Type B pancreatic cell (in vitro differentiated cells): ENCODE data around the gene PHETA1. TPM values are rescaled to one million over a fixed set of nuclear protein-coding genes. Genes with fewer than 3 reads are reported as not detected.

ENCODE experiments used
- DNase-seq: peaks from one replicate; pipeline ENCODE4 v3.0.0; 2021; ENCODE audit warnings: mixed read lengths; ENCODE audit not compliant: unreplicated experiment; ENCODE audit errors: extremely low spot score
- H3K27ac Mint-ChIP-seq: 2 replicates; pipeline ENCODE4 v1.8.0; 2021; ENCODE audit warnings: mild to moderate bottlenecking, mixed read lengths
- H3K27me3 Mint-ChIP-seq: 2 replicates; pipeline ENCODE4 v1.8.0; 2021; ENCODE audit warnings: mixed read lengths
- H3K36me3 Mint-ChIP-seq: 2 replicates; pipeline ENCODE4 v1.8.0; 2021; ENCODE audit warnings: mixed read lengths
- H3K4me1 Mint-ChIP-seq: one replicate; pipeline ENCODE4 v1.8.0; 2021; ENCODE audit warnings: mixed read lengths; ENCODE audit not compliant: unreplicated experiment
- H3K4me3 Mint-ChIP-seq: 2 replicates; pipeline ENCODE4 v1.8.0; 2021; ENCODE audit warnings: mild to moderate bottlenecking, mixed read lengths
- H3K9me3 Mint-ChIP-seq: 2 replicates; pipeline ENCODE4 v1.8.0; 2021; ENCODE audit warnings: mixed read lengths
- total RNA-seq: library from RNA; stranded (reverse); gene quantifications from 2 replicates; pipeline ENCODE4 v1.2.1, GENCODE V29; 2021; ENCODE audit warnings: low replicate concordance
- TF ChIP-seq, protein P1 (sequence below): fragments of 200-600 bp; sonication (generic); conservative IDR thresholded peaks from 2 replicates; pipeline ENCODE4 v1.5.0; 2021; ENCODE audit warnings: antibody characterized with exemption, mild to moderate bottlenecking

The PHETA1 gene
- total RNA-seq, 1 donor from 2014 or later, result 25.5 TPM

DNA sequence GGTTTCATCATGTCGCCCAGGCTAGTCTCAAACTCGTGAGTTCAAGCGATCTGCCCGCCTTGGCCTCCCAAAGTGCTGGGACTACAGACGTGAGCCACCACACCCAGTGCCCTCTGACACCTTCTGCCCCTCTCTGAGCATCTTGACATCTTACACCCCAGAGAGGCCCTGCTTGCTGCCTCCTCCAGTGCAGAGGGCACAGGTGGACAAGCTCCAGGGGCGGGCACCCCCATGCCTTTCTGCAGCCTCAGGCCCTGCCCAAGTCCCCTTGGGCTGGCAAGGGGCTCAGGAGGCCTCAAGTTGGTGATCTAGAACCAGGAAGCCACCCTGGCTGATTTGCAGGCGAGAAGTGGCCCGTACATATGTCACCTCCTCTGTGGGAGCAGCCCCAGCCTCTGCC is 25.6 kb upstream of the PHETA1 start:
- no peaks in the 10 kb centered on the region for H3K36me3 Mint-ChIP-seq
- no peaks in the 10 kb centered on the region for H3K9me3 Mint-ChIP-seq
- peaks cover 3% of the 10 kb centered on the region for H3K27me3 Mint-ChIP-seq
- TF ChIP-seq, protein P1, sequence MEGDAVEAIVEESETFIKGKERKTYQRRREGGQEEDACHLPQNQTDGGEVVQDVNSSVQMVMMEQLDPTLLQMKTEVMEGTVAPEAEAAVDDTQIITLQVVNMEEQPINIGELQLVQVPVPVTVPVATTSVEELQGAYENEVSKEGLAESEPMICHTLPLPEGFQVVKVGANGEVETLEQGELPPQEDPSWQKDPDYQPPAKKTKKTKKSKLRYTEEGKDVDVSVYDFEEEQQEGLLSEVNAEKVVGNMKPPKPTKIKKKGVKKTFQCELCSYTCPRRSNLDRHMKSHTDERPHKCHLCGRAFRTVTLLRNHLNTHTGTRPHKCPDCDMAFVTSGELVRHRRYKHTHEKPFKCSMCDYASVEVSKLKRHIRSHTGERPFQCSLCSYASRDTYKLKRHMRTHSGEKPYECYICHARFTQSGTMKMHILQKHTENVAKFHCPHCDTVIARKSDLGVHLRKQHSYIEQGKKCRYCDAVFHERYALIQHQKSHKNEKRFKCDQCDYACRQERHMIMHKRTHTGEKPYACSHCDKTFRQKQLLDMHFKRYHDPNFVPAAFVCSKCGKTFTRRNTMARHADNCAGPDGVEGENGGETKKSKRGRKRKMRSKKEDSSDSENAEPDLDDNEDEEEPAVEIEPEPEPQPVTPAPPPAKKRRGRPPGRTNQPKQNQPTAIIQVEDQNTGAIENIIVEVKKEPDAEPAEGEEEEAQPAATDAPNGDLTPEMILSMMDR, result no peak
- no peak overlapping the region for H3K4me3 Mint-ChIP-seq
- H3K27ac Mint-ChIP-seq, result no peak overlapping the region
- DNase-seq, result no peak
- peaks cover 4% of the 10 kb centered on the region for H3K4me1 Mint-ChIP-seq

DNA sequence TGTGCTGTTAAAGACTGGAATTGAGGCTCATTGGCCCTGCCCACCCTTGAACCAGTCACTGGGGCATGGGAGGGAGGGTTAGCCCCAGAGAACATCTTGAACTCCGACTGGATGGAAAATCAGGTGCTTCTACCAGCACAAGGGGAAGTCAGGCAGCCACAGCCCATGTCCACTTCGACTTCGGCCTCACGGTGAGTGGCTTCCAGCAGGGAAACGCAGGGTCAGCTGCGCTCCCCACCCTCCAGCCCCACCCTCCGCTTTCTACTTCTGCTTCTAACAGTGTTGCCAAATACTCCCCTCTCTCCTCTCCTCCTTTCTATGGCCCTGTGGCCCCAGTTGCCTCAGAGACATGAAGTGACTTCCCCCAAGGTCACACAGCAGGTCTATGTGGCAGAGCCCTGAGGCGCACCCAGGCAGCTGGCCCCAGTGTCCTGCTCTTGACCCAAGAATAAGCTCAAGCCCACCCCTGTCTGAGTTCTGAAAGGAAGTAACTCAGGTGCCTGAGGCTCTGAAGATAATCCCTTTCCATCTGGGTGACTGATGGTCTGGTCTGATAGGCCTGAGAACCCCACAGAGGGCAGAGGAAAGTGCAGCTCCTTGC is 24.9 kb upstream of the PHETA1 start:
- no peaks in the 10 kb centered on the region for H3K36me3 Mint-ChIP-seq
- no peaks in the 10 kb centered on the region for H3K9me3 Mint-ChIP-seq
- peaks cover 3% of the 10 kb centered on the region for H3K27me3 Mint-ChIP-seq
- peaks cover 4% of the 10 kb centered on the region for H3K4me1 Mint-ChIP-seq
- H3K27ac Mint-ChIP-seq, result no peak overlapping the region
- no peak overlapping the region for H3K4me3 Mint-ChIP-seq
- DNase-seq, result no peak
- TF ChIP-seq, protein P1, result no peak

DNA sequence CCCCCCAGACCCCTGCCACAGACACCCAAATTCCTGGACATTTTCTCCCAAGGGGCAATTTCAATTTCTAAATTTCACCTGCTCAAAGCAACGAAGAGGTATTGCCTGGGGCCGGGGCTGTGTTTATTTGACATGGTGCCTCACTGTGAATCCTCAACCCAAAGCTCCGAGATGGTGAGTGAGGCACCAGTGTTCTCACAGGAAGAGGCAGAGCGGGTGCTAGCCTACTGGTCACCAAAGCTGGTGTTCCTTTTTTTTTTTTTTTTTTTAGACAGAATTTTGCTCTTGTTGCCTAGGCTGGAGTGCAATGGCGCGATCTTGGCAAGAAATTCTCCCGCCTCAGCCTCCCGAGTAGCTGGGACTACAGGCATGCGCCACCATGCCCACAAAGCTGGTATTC is 22.0 kb upstream of the PHETA1 start:
- TF ChIP-seq, protein P1, result no peak
- Mint-ChIP-seq H3K4me3 (no peak overlapping the region), H3K9me3 (no peaks in the 10 kb centered on the region), H3K27me3 (peaks cover 3% of the 10 kb centered on the region), H3K27ac (no peak overlapping the region), H3K4me1 (no peaks in the 10 kb centered on the region), H3K36me3 (no peaks in the 10 kb centered on the region)
- no peak for DNase-seq

DNA sequence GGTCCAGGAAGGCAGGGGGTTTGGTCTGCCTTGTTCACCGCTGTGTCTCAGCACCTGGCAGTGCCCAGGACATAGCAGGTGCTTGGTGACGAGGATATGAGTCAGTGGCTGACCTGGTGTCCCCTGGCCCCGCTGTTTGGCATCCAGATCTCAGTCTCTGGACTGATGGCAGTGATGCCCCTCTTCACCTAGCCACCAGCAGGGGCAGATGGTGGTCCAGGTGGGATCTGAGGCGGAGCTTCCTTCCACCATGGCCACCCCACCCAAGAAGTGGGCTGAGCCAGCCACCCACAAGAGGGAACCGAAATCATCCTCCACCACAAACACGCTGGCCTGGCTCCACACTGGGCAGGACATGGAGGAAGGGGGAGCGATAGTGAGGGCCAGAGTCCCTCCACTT is 20.7 kb upstream of the PHETA1 start:
- H3K27me3 Mint-ChIP-seq, result peaks cover 10% of the 10 kb centered on the region
- no peak for DNase-seq
- H3K27ac Mint-ChIP-seq, result no peak overlapping the region
- no peak overlapping the region for H3K4me3 Mint-ChIP-seq
- no peaks in the 10 kb centered on the region for H3K36me3 Mint-ChIP-seq
- no peaks in the 10 kb centered on the region for H3K9me3 Mint-ChIP-seq
- TF ChIP-seq, protein P1, result no peak
- no peaks in the 10 kb centered on the region for H3K4me1 Mint-ChIP-seq

DNA sequence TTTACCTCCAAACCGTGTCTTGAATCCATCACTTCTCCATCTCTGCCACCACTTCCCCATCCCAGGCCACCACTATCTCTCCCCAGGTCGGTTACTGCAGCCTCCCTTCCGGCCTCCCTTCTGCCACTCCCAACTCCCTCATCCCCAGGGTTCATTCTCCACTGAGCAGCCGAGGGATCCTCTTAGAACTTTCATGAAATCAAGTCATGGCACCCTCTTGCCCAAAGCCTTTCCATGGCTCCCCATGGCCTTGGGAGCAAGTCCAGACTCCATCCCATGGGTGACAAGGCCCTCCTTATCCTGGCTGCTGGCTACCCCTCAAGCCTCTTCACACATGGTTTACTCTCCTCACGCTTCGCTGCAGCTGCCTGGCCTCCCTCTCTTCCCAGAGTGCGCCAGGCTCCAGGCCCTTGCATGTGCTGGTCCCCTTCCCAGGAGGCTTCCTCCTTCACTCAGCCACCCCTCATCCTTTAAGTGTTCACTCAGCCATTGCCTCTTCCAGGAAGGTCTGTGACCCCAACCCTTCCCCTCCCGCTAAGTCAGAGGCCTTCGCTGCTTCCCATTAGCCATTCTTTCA is 18.9 kb upstream of the PHETA1 start:
- no peak overlapping the region for H3K4me3 Mint-ChIP-seq

More for the DNA sequence above, 18.9 kb upstream of the PHETA1 start:
- no peaks in the 10 kb centered on the region for H3K36me3 Mint-ChIP-seq
- H3K27me3 Mint-ChIP-seq, result peaks cover 10% of the 10 kb centered on the region
- H3K4me1 Mint-ChIP-seq, result no peaks in the 10 kb centered on the region
- DNase-seq, result no peak
- TF ChIP-seq, protein P1, result no peak
- H3K27ac Mint-ChIP-seq, result no peak overlapping the region
- no peaks in the 10 kb centered on the region for H3K9me3 Mint-ChIP-seq
